Hepatic stellate cell (primary cell): ENCODE results near the gene MS4A18.
A peak's percentile ranks its signal among the peaks of the same experiment; 100 is the strongest.

Experiments
- DNase-seq: peaks from one replicate; pipeline ENCODE4 v3.0.0; 2011; ENCODE audit warnings: low spot score

The MS4A18 gene

GRCh38 chr11:60767388-60767811, 42.9 kb downstream of the MS4A18 start:
- DNase-seq: no peak

DNA sequence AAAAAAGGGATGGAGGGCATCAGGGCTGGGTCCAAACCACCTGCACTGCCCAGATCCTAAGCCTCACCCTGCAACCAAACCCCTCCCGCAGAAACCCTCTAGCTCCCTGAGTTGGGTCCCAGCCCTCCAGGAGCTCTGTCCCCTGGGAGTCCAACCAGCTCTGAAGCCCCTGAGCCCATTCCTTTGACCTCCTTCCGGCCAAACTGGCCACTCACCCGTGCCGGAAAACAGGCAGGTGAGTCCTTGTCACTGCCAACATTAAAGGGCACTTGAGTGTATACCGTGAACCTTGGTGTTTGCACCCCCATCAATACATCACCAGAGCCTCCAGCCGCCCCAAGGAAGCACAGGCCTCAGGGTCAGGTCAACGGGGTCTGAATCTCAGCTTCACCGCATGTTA, 43.7 kb downstream of the MS4A18 start:
- DNase-seq: no peak

DNA sequence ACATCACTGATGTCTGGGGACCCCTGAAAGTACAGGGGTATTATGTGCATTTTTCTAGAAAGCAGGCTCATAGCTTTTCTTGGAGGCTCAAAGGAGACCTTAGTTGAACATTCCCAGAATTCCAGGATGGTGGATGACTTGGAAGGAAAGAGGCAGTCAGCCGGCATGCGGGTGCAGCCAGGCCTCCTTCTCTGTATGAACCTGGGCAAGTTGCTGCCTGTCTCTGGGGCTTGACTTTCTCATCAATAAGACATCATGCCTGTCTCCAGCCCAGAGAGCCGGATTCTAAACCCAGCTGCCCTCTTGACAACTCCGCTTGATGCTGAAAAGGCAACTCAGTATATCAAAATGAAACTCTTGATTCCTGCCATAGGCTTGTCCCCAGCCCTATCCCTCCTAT, 44.8 kb downstream of the MS4A18 start:
- DNase-seq: no peak

DNA sequence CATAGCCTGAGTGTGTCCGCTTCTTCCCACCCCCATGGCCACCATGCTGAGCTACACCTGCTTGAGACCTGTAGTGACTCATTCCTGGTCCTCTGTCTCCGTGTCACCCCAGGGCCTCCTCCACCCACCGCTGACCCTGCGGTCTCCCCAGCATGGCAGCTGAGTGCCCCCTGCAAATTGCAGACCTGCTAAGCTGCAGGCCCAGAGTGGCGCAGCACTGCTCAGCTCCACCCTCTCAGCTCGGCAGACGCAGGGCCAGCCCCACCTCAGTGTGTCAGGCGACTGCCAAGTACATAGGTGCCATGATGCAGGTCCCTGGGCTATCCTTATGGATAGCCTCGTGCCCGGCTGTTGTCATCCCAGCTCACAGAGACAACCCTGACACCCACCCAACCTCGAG, 45.3 kb downstream of the MS4A18 start:
- no peak for DNase-seq

- DNase-seq: no peak
Observed at GRCh38 chr11:60771146-60771545, 46.6 kb downstream of the MS4A18 start.

DNA sequence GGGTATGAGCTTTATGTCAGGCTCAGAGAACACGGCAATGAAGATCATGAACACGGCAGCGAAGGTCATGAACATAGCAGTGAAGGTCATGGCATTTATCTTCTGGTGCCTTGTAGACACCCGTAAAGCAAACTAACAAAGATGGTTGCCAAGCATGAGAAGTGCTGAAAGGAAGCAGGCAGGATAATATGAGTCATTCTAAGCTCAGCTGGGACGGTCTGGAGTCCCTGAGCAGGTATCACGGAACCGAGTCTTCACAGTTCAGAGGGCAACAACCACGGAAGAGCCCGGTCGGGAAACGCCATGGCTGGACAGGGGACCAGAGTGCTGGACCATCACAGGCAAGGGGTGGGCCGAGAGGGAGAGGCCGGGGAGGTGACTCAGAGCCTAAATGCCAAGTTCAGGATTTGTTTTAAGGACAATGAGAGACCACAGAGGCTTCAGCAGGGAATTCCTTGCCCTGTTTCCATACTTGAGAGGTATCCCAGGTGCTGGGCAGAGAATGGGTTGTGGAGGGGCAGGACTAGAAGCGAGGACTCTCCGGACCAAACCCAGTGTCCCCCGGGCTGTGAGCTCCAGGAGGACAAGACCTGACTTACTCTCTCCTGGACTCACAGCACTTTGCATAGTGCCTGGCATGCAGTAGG, 47.5 kb downstream of the MS4A18 start:
- no peak for DNase-seq

DNA sequence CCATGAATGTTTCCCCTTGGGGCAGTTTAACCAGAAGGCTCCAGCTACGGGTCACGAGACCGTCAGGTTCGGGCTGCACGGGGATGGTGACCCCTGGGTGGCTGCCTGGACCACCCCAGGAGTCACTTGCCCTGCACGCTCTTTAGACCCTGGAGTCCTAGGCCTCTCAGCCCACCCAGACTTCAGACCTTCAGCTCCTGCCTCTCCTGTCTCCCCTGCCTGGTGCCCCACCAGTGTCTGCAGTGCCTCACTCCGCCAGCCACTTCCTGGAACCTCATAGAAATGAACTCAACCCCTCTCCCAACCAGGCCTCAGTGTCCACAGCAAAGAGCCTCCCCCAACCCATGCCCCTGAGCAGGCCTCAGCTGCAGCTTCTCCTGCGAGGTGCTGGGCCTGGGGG, 48.1 kb downstream of the MS4A18 start:
- no peak for DNase-seq

- DNase-seq: no peak
Observed at GRCh38 chr11:60774726-60775125, 50.2 kb downstream of the MS4A18 start.

DNA sequence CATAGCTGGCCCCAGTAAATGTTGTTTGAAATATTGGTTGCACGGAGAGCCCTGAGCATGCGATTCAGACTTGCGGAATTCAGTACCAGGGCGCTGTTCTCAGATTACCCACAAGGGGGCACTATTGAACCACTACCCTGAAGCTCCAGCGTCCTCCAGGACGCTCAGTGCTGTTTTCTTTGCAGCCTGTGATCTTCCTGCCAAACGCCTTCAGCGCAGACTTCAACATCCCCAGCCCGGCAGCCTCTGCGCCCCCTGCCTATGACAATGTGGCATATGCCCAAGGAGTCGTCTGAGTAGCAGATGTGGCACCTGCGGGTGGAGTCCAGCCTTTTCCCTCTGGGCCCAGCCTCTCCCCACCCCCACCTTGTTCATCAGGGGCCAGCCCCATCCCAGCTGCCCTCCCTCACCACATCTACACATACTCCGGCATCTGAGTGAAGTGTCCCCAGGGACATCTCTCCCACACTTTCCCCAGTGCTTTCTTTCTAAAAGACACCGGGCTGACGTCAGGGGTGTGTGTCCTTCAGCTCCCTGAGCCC, 51.0 kb downstream of the MS4A18 start:
- peak; percentile 91 for DNase-seq

DNA sequence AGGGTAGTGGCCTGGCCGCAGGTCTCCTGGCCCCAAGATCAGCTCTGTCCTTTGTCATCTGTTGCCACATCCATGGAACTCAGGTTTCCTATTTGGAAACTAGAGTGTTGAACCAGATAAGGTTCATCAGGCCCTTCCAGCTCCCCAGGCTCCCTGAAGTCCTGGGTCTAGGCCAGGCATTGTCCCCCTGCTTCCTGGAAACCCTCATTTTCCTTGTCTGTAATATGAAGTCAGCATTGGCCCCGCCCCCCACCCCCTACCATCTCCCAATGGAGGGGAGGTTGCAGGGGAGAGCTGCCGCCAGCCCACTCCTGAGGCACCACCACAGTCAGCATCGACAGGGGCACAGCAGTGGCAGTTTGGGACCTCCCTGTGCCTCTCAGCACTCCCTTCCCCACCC, 51.6 kb downstream of the MS4A18 start:
- DNase-seq: no peak

GRCh38 chr11:60777106-60777505, 52.6 kb downstream of the MS4A18 start:
- DNase-seq: no peak

DNA sequence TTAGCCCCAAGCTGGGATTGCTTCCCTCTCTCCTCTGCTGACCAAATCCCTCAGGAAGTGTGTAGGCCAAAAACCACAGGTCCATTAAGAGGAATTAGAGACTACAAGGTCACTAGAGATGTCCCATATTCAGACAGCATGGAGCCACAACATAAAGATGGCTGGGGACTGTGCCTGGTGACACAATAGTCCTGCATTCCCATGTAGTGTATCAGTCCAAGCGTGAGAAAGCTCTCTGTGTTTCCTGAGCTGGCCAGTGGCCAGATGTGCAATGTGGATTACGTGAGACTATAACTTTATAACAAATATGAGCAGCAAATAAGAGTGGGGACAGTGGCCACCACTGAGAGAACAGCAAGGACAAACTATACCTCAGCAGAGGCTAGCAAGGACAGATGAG, 53.1 kb downstream of the MS4A18 start:
- DNase-seq: peak; percentile 90

- no peak for DNase-seq
Observed at GRCh38 chr11:60780065-60780464, 55.5 kb downstream of the MS4A18 start.

DNA sequence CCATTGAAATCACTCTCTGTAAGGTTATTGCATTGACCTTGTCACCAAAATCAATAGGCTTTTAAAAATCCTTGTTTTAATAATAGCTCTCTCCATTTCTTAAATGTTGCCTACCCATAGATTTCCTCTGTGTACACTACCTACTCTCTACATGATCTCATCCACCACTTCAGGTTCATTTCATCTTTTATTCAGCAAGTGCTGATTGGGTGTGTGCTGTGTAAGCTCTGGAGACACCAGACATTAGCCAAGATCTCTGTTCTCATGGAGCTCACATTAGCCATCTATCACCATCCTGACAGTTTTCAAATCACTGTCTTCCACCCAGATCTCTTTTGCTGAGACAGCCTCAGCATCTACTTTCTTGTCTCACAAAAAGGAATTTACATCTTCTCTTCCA, 56.3 kb downstream of the MS4A18 start:
- DNase-seq: no peak

- no peak for DNase-seq
Observed at GRCh38 chr11:60781286-60781980, 56.9 kb downstream of the MS4A18 start.

GRCh38 chr11:60781981-60782316, 57.4 kb downstream of the MS4A18 start:
- no peak for DNase-seq

DNA sequence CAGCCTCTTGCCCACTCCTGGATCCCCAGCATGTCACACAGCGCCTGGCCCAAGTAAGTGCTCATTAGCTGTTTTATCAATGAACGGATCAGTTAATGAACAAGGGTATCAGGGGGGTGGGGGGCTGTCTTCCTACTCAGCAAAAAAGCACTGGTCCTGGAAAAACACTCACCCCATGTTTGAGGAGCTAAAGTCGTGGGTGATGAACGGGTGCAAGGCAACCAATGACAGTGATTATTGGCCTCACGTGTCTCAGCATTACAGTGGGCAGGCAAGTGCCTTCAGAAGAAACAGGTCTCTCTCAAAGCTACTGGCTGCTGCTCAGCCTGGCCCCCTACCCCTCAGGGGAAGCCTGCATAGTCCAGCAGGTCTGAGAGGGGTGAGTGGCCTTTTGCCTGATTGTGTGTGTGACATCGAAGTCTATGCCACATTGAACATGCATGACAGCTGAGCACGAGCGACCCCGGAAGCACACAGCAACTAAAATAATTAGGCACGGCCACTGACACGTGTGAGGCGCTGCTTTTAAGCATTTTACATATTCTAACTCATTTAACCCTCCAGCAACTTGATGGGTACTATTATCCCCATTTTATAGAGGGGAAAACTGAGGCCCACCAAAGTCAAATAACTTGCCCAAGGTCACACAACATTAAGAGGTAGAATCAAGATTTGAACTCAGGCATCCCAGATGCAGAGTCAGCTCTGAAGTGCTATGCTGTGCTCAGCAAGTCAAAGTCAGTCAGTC, 58.0 kb downstream of the MS4A18 start:
- DNase-seq: no peak

- DNase-seq: no peak
Observed at GRCh38 chr11:60783141-60783484, 58.6 kb downstream of the MS4A18 start.

- DNase-seq: no peak
Observed at GRCh38 chr11:60783911-60784310, 59.4 kb downstream of the MS4A18 start.

DNA sequence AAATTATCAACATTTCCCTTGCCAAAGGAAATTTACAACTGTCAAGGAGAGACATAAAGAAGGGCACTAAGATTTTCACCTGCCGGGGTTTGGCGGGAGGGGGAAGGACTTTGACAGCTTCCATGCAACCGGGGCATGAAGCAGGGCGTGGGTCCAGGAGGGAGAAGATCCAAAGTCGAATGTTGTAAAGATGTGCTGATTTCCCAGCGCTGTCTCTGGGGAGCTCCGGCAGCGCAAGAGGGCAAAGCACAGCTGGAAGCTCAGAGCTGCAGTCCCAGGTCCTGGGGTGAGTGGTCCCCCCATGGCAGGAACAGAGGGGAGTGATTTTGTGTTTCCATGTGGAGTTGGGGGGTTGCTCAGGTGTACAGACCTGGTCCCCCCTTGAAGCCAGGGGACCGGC, 60.6 kb downstream of the MS4A18 start, which contains the start of gene MS4A10:
Gene MS4A10, plus strand, starts transcription at position 198 of the 400 bp plus-strand sequence. CDS start 5,003 bp downstream, outside the sequence.
- no peak for DNase-seq

- peak; percentile 72 for DNase-seq
Observed at GRCh38 chr11:60785806-60786361, 61.4 kb downstream of the MS4A18 start.

DNA sequence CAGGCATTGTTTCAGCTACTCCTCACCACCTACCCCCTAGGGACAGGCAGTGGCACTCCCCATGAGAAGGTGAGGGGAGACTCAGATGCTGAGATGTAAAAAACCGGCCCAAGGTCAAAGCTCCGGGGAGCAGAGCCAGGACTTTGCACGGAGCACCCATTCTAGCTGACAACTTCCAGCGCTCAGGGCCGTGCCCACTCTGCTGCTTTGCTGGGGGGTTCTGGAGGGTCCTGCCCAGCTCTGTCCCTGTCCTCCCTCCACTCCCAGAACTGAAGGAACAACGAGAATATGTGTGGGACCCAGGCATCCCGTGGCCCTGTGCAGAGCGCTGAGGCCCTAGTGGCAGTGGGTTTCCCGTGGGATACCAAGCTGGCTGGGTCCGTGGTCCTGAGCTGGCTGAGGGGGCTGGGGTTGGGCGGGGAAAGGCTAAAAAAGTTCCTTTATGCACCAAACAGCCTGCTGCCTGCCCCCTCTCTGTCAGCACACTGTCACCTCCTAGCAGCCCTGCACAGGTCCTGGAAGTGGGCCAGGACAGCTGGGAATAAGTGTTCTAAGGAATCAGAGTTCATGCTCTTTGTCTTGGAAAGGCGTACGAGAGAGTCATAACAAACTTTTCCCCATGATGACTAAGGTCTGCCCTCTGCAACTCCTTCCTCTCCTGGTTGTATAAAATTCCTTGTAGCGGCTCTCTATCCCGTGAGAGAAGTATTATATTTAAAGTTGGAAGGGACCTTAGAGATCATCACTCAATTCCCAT, 62.5 kb downstream of the MS4A18 start:
- peak; percentile 87 for DNase-seq
